HCT116 (cell line): ENCODE data around the gene GHDC. TPM values are rescaled to one million over a fixed set of nuclear protein-coding genes. Genes with fewer than 3 reads are reported as not detected.

Source experiments
- ATAC-seq: fragments of 200-7000 bp; cut with Tn5 transposase; 2 replicates; pipeline ENCODE4 v1.9.1; 2020; ENCODE audit warnings: mild to moderate bottlenecking, moderate library complexity
- BruUV-seq: library from RNA; stranded (reverse); fragments of 400-500 nt; replicated peaks from 2 replicates; lab custom pipeline; 2021; lab: Mats Ljungman, UMichigan
- CTCF ChIA-PET: fragments of 300-600 bp; sonication (Branson Sonifier 250); formaldehyde crosslinking; loops from one replicate; lab custom pipeline; 2021; ENCODE audit warnings: antibody characterized with exemption; lab: Charles Lee
- POLR2A ChIA-PET: fragments of 300-600, 350-600 bp; sonication (Branson Sonifier 250); formaldehyde crosslinking; loops from one replicate; lab custom pipeline; 2021; ENCODE audit warnings: antibody characterized with exemption; lab: Charles Lee
- RAD21 ChIA-PET, 2 experiments: fragments of 300-600 bp; sonication (Branson Sonifier 250); formaldehyde crosslinking; loops; one replicate each; lab custom pipeline; 2023; ENCODE audit warnings: low total read pairs in 2 of 2; ENCODE audit not compliant: uncharacterized antibody in 2 of 2, unreplicated experiment in 2 of 2, low non-redundant PET in 1 of 2; lab: Charles Lee
- DNase-seq: peaks from one replicate; pipeline ENCODE4 v3.0.0-alpha.2; 2010; ENCODE audit warnings: low read depth, low spot score
- H2AFZ ChIP-seq: fragments of 200-600 bp; shearing (Covaris generic), sonication (generic); 2 replicates; pipeline ENCODE4 v1.6.1; 2017; ENCODE audit warnings: low read depth, mixed run types, mixed read lengths, antibody characterized with exemption, low read length; ENCODE audit not compliant: poor library complexity, severe bottlenecking
- H3K27ac ChIP-seq: 2 replicates; pipeline ENCODE4 v1.5.1; 2012; ENCODE audit warnings: low read depth, low read length
- H3K27me3 ChIP-seq: fragments of 200-600 bp; sonication (generic); 2 replicates; pipeline ENCODE4 v1.6.1; 2016; ENCODE audit warnings: mixed run types, low read length, mixed read lengths; ENCODE audit not compliant: insufficient read depth
- H3K36me3 ChIP-seq, 2 experiments: fragments of 200-500 bp in 1 of 2; fragments of 200-600 bp in 1 of 2; sonication (Bioruptor generic) in 1 of 2; sonication (generic) in 1 of 2; 2 replicates each; pipeline versions ENCODE4 v1.5.1 to v1.6.1; 2014 to 2016; ENCODE audit warnings: low read length in 2 of 2, inconsistent platforms in 1 of 2, mixed read lengths in 1 of 2, mixed run types in 1 of 2; ENCODE audit not compliant: insufficient read depth in 2 of 2, control insufficient read depth in 1 of 2
- H3K4me1 ChIP-seq, 2 experiments: fragments of 200-600 bp in 1 of 2; sonication (generic) in 1 of 2; 2 replicates each; pipeline versions ENCODE4 v1.5.1 to v1.6.1; 2012 to 2017; ENCODE audit warnings: low read length in 2 of 2, inconsistent platforms in 1 of 2, mild to moderate bottlenecking in 1 of 2, mixed read lengths in 1 of 2, mixed run types in 1 of 2, moderate library complexity in 1 of 2; ENCODE audit not compliant: insufficient read depth in 2 of 2, control insufficient read depth in 1 of 2
- H3K4me2 ChIP-seq: fragments of 200-600 bp; sonication (generic); 2 replicates; pipeline ENCODE4 v1.6.1; 2017; ENCODE audit warnings: mixed run types, low read length, mixed read lengths
- H3K4me3 ChIP-seq, 2 experiments: fragments of 200-600 bp in 1 of 2; sonication (generic) in 1 of 2; replicated peaks in 1 of 2; 2 replicates each; pipeline ENCODE4 v1.5.1; 2011 to 2016; ENCODE audit warnings: low read length in 2 of 2, control low read depth in 1 of 2, low read depth in 1 of 2, mild to moderate bottlenecking in 1 of 2, mixed read lengths in 1 of 2, mixed run types in 1 of 2
- H3K79me2 ChIP-seq: fragments of 200-600 bp; sonication (generic); 2 replicates; pipeline ENCODE4 v1.6.1; 2017; ENCODE audit warnings: mild to moderate bottlenecking, mixed run types, low read length, moderate library complexity, mixed read lengths; ENCODE audit not compliant: insufficient read depth
- H3K9ac ChIP-seq: fragments of 200-600 bp; sonication (generic); 2 replicates; pipeline ENCODE4 v1.6.1; 2016; ENCODE audit warnings: low read length, mixed read lengths
- H3K9me2 ChIP-seq: fragments of 200-600 bp; sonication (generic), shearing (Covaris generic); 2 replicates; pipeline ENCODE4 v1.6.1; 2017; ENCODE audit warnings: mixed run types, mild to moderate bottlenecking, moderate library complexity; ENCODE audit not compliant: insufficient read depth
- H3K9me3 ChIP-seq, 2 experiments: fragments of 200-500 bp in 1 of 2; fragments of 200-600 bp in 1 of 2; sonication (Bioruptor generic) in 1 of 2; sonication (generic) in 1 of 2; 2 replicates each; pipeline ENCODE4 v1.6.1; 2014 to 2017; ENCODE audit warnings: low read length in 2 of 2, mixed read lengths in 2 of 2, inconsistent platforms in 1 of 2, low read depth in 1 of 2, mild to moderate bottlenecking in 1 of 2, mixed run types in 1 of 2, moderate library complexity in 1 of 2; ENCODE audit not compliant: control insufficient read depth in 1 of 2, insufficient read depth in 1 of 2
- H4K20me1 ChIP-seq: fragments of 200-600 bp; sonication (generic), shearing (Covaris generic); 2 replicates; pipeline ENCODE4 v1.6.1; 2017; ENCODE audit warnings: mixed run types, mild to moderate bottlenecking, moderate library complexity; ENCODE audit not compliant: insufficient read depth
- EGR1 ChIP-seq: IDR thresholded peaks from 2 replicates; pipeline ENCODE4 v1.6.1; 2012; ENCODE audit warnings: low read depth
- POLR2A ChIP-seq: IDR thresholded peaks from 2 replicates; pipeline ENCODE4 v1.7.0; 2011; ENCODE audit warnings: borderline replicate concordance; ENCODE audit not compliant: insufficient read depth, insufficient read length; ENCODE audit errors: extremely low read depth
- TCF7L2 ChIP-seq: IDR thresholded peaks from 2 replicates; pipeline ENCODE4 v1.7.0; 2011; ENCODE audit warnings: borderline replicate concordance, inconsistent platforms; ENCODE audit not compliant: insufficient read depth, insufficient read length; ENCODE audit errors: extremely low read depth
- ZBTB33 ChIP-seq: IDR thresholded peaks from 2 replicates; pipeline ENCODE4 v1.6.1; 2011; ENCODE audit warnings: mild to moderate bottlenecking, low read length, moderate library complexity; ENCODE audit not compliant: insufficient replicate concordance; ENCODE audit errors: extremely low read depth
- ZFX ChIP-seq: fragments of 450-650 bp; IDR thresholded peaks from 2 replicates; pipeline ENCODE4 v1.6.1; 2017
- ZNF274 ChIP-seq: fragments of 200-500 bp; sonication (Bioruptor generic); IDR thresholded peaks from 2 replicates; pipeline ENCODE4 v1.6.1; 2014; ENCODE audit warnings: mild to moderate bottlenecking, low read depth, low read length, inconsistent platforms
- intact Hi-C: fragments of 100-400 bp; cut with micrococcal nuclease; formaldehyde crosslinking; loops from 2 replicates; pipeline ENCODE4 v1.10.0; 2022
- total RNA-seq: library from RNA; stranded (reverse); gene quantifications from one replicate; pipeline ENCODE4 v1.2.1, GENCODE V29; 2021; ENCODE audit not compliant: unreplicated experiment

Gene GHDC
- total RNA-seq, 1 experiment from 2014 or later = 13.2 TPM

GRCh38 chr17:42155614-42156045, 38.7 kb downstream of the GHDC start:
- peak overlapping the region; percentile 89 for H3K4me2 ChIP-seq
- no peaks in the 10 kb centered on the region for H3K9me2 ChIP-seq
- no peak overlapping the region for H2AFZ ChIP-seq
- TF ChIP-seq TCF7L2 (peak; percentile 62), ZFX (no peak), EGR1 (no peak)
- BruUV-seq = no TSS peak
- no peaks in the 10 kb centered on the region for H3K27me3 ChIP-seq
- no peaks in the 10 kb centered on the region for H4K20me1 ChIP-seq
- peak overlapping the region; percentile 93 to 98 for H3K4me3 ChIP-seq
- DNase-seq = no peak
- peaks cover 6 to 14% of the 10 kb centered on the region in 2 experiments; a peak in 3 of 4 replicates for H3K4me1 ChIP-seq
- H3K9me3 ChIP-seq = no peaks in the 10 kb centered on the region
- ChIA-PET CTCF (no interaction called here), POLR2A (no interaction called here), RAD21 (no interaction called here)
- H3K27ac ChIP-seq = peak overlapping the region; percentile 50; the same call in 1 of the 2 replicates
- ATAC-seq = no peak
- H3K36me3 ChIP-seq = no peaks in the 10 kb centered on the region; a peak in 1 of 4 replicates
- peaks cover 42% of the 10 kb centered on the region for H3K79me2 ChIP-seq
- intact Hi-C loops = no loop called here
- H3K9ac ChIP-seq = peak overlapping the region; percentile 55

GRCh38 chr17:42153919-42154742, 40.2 kb downstream of the GHDC start:
- H3K4me2 ChIP-seq = peak overlapping the region; percentile 89
- peaks cover 55% of the 10 kb centered on the region for H3K79me2 ChIP-seq
- CTCF ChIA-PET = interaction anchor here (1.0 kb wide), 1 partner anchor 373 kb away, joined by 3 read pairs; no protein-coding TSS in a partner anchor
- H3K9ac ChIP-seq = peak overlapping the region; percentile 86
- H3K9me2 ChIP-seq = no peaks in the 10 kb centered on the region
- H3K27ac ChIP-seq = peak overlapping the region; percentile 48
- POLR2A ChIA-PET = no interaction called here
- no peaks in the 10 kb centered on the region for H3K27me3 ChIP-seq
- RAD21 ChIA-PET = no interaction called here
- no peak for TF ChIP-seq ZBTB33
- no peak for TF ChIP-seq ZNF274
- TF ChIP-seq POLR2A = no peak
- TF ChIP-seq, all 23 proteins: peak for 0
- Histone ChIP-seq H3K36me3 (peaks cover 0 to under 1% of the 10 kb centered on the region in 2 experiments; a peak in 1 of 4 replicates), H2AFZ (no peak overlapping the region), H4K20me1 (no peaks in the 10 kb centered on the region), H3K9me3 (no peaks in the 10 kb centered on the region), H3K4me1 (peaks cover 6 to 14% of the 10 kb centered on the region in 2 experiments; a peak in 3 of 4 replicates), H3K4me3 (peak overlapping the region; percentile 93 to 98)
- BruUV-seq = TSS peak; percentile 53
- intact Hi-C loops = no loop called here
- DNase-seq (no peak), ATAC-seq (peak; percentile 7)
